ENCODE results near the gene WASF3. TPM values are rescaled to one million over a fixed set of nuclear protein-coding genes. Genes with fewer than 3 reads are reported as not detected.

Gene WASF3
- total RNA-seq, 8 experiments from 2014 or later = 1.4 to 44.2 (median 22.4) TPM

GRCh38 chr13:26685606-26686005 lies 128.1 kb downstream of the WASF3 start:
- WGBS, 10 experiments = 81 to 100% (median 97%) methylated on average over 1 to 21 of the region's 22 CpGs
- H3K4me1 ChIP-seq (replicated peaks in 1 of 2) = no peaks in the 10 kb centered on the region
- H3K4me3 ChIP-seq = no peak overlapping the region
- ATAC-seq (replicated peaks in 6 of 8) = no peak
- no peak overlapping the region for H3K27ac ChIP-seq
- in situ Hi-C loops (cut with MboI; ENCODE audit: low pct_unique_long_range_greater_than_20kb in 2 of 9, low sequenced_read_pairs in 9 of 9, unreplicated experiment in 9 of 9) = loop anchor here in 4 of 9 experiments (25.0 kb wide), 2 partner anchors 198 to 498 kb away; no protein-coding TSS in a partner anchor

GRCh38 chr13:26686285-26686684 lies 128.8 kb downstream of the WASF3 start:
- WGBS, 10 experiments = 100% methylated on average over 1 of the region's 2 CpGs; no CpG with 5 or more reads in 9 of the 10 experiments
- H3K4me1 ChIP-seq (replicated peaks in 1 of 2) = no peaks in the 10 kb centered on the region
- no peak overlapping the region for H3K27ac ChIP-seq
- H3K4me3 ChIP-seq = no peak overlapping the region
- no peak for ATAC-seq (replicated peaks in 6 of 8)
- in situ Hi-C loops (cut with MboI; ENCODE audit: low pct_unique_long_range_greater_than_20kb in 2 of 9, low sequenced_read_pairs in 9 of 9, unreplicated experiment in 9 of 9) = loop anchor here in 4 of 9 experiments (25.0 kb wide), 2 partner anchors 199 to 499 kb away; no protein-coding TSS in a partner anchor

- Histone ChIP-seq H3K4me3 (no peak overlapping the region), H3K27ac (no peak overlapping the region), H3K4me1 (replicated peaks in 1 of 2) (no peaks in the 10 kb centered on the region)
- 60 to 100% (median 90%) methylated on average over 1 to 8 of the region's 8 CpGs; no CpG with 5 or more reads in 1 of the 10 experiments for WGBS, 10 experiments
- no peak for ATAC-seq (replicated peaks in 6 of 8)
- in situ Hi-C loops (cut with MboI; ENCODE audit: low pct_unique_long_range_greater_than_20kb in 2 of 9, low sequenced_read_pairs in 9 of 9, unreplicated experiment in 9 of 9) = loop anchor here in 4 of 9 experiments (25.0 kb wide), 2 partner anchors 201 to 501 kb away; no protein-coding TSS in a partner anchor
Measured at GRCh38 chr13:26688286-26688685, 130.8 kb downstream of the WASF3 start.

GRCh38 chr13:26688980-26689379 lies 131.5 kb downstream of the WASF3 start:
- in situ Hi-C loops (cut with MboI; ENCODE audit: low pct_unique_long_range_greater_than_20kb in 2 of 9, low sequenced_read_pairs in 9 of 9, unreplicated experiment in 9 of 9) = loop anchor here in 4 of 9 experiments (25.0 kb wide), 2 partner anchors 202 to 502 kb away; no protein-coding TSS in a partner anchor
- WGBS, 10 experiments = 36 to 100% (median 80%) methylated on average over 1 to 4 of the region's 4 CpGs; no CpG with 5 or more reads in 1 of the 10 experiments
- H3K27ac ChIP-seq = no peak overlapping the region

GRCh38 chr13:26693749-26694463 lies 136.4 kb downstream of the WASF3 start:
- H3K4me3 ChIP-seq = no peak overlapping the region
- in situ Hi-C loops (cut with MboI; ENCODE audit: low pct_unique_long_range_greater_than_20kb in 2 of 9, low sequenced_read_pairs in 9 of 9, unreplicated experiment in 9 of 9) = loop anchor here in 5 of 9 experiments (10.0 to 25.0 kb wide), 4 partner anchors 207 to 509 kb away; no protein-coding TSS in a partner anchor
- WGBS, 10 experiments = 33 to 96% (median 59%) methylated on average over 1 to 4 of the region's 10 CpGs; no CpG with 5 or more reads in 6 of the 10 experiments
- ATAC-seq (replicated peaks in 6 of 8) = no peak
- no peaks in the 10 kb centered on the region for H3K4me1 ChIP-seq (replicated peaks in 1 of 2)
- no peak overlapping the region for H3K27ac ChIP-seq

More at GRCh38 chr13:26688980-26689379, 131.5 kb downstream of the WASF3 start:
- no peak overlapping the region for H3K4me3 ChIP-seq
- peak in 1 of 8 experiments; percentile 59 for ATAC-seq (replicated peaks in 6 of 8)
- no peaks in the 10 kb centered on the region for H3K4me1 ChIP-seq (replicated peaks in 1 of 2)

GRCh38 chr13:26694609-26695359 lies 137.3 kb downstream of the WASF3 start:
- 60 to 95% (median 80%) methylated on average over 2 to 13 of the region's 19 CpGs; no CpG with 5 or more reads in 6 of the 10 experiments for WGBS, 10 experiments
- in situ Hi-C loops (cut with MboI; ENCODE audit: low pct_unique_long_range_greater_than_20kb in 2 of 9, low sequenced_read_pairs in 9 of 9, unreplicated experiment in 9 of 9) = loop anchor here in 5 of 9 experiments (10.0 to 25.0 kb wide), 4 partner anchors 207 to 510 kb away; no protein-coding TSS in a partner anchor

GRCh38 chr13:26695360-26695705 lies 137.8 kb downstream of the WASF3 start:
- ATAC-seq (replicated peaks in 6 of 8) = peak in 2 of 8 experiments; percentile 24 to 47
- 20 to 93% (median 82%) methylated on average over 1 to 4 of the region's 9 CpGs; no CpG with 5 or more reads in 5 of the 10 experiments for WGBS, 10 experiments
- Histone ChIP-seq H3K4me3 (no peak overlapping the region), H3K27ac (no peak overlapping the region), H3K4me1 (replicated peaks in 1 of 2) (no peaks in the 10 kb centered on the region)
- in situ Hi-C loops (cut with MboI; ENCODE audit: low pct_unique_long_range_greater_than_20kb in 2 of 9, low sequenced_read_pairs in 9 of 9, unreplicated experiment in 9 of 9) = loop anchor here in 5 of 9 experiments (10.0 to 25.0 kb wide), 4 partner anchors 208 to 511 kb away; no protein-coding TSS in a partner anchor

More at GRCh38 chr13:26694609-26695359, 137.3 kb downstream of the WASF3 start:
- H3K4me3 ChIP-seq = no peak overlapping the region
- no peak overlapping the region for H3K27ac ChIP-seq
- no peaks in the 10 kb centered on the region for H3K4me1 ChIP-seq (replicated peaks in 1 of 2)
- ATAC-seq (replicated peaks in 6 of 8) = no peak

GRCh38 chr13:26695891-26696311 lies 138.4 kb downstream of the WASF3 start:
- ATAC-seq (replicated peaks in 6 of 8) = no peak
- Histone ChIP-seq H3K4me1 (replicated peaks in 1 of 2) (no peaks in the 10 kb centered on the region), H3K4me3 (no peak overlapping the region), H3K27ac (no peak overlapping the region)
- in situ Hi-C loops (cut with MboI; ENCODE audit: low pct_unique_long_range_greater_than_20kb in 2 of 9, low sequenced_read_pairs in 9 of 9, unreplicated experiment in 9 of 9) = loop anchor here in 5 of 9 experiments (10.0 to 25.0 kb wide), 4 partner anchors 209 to 511 kb away; no protein-coding TSS in a partner anchor
- 55 to 96% (median 85%) methylated on average over 4 to 6 of the region's 15 CpGs; no CpG with 5 or more reads in 6 of the 10 experiments for WGBS, 10 experiments

GRCh38 chr13:26697069-26697955 lies 139.8 kb downstream of the WASF3 start:
- 81 to 100% (median 93%) methylated on average over 1 to 8 of the region's 21 CpGs; no CpG with 5 or more reads in 3 of the 10 experiments for WGBS, 10 experiments
- ATAC-seq (replicated peaks in 6 of 8) = no peak
- Histone ChIP-seq H3K4me1 (replicated peaks in 1 of 2) (no peaks in the 10 kb centered on the region), H3K27ac (no peak overlapping the region), H3K4me3 (no peak overlapping the region)
- in situ Hi-C loops (cut with MboI; ENCODE audit: low pct_unique_long_range_greater_than_20kb in 2 of 9, low sequenced_read_pairs in 9 of 9, unreplicated experiment in 9 of 9) = loop anchor here in 5 of 9 experiments (10.0 to 25.0 kb wide), 4 partner anchors 210 to 513 kb away; no protein-coding TSS in a partner anchor

GRCh38 chr13:26698392-26699196 lies 141.1 kb downstream of the WASF3 start:
- no peak overlapping the region for H3K4me3 ChIP-seq
- H3K4me1 ChIP-seq (replicated peaks in 1 of 2) = no peaks in the 10 kb centered on the region
- H3K27ac ChIP-seq = no peak overlapping the region
- in situ Hi-C loops (cut with MboI; ENCODE audit: low pct_unique_long_range_greater_than_20kb in 2 of 9, low sequenced_read_pairs in 9 of 9, unreplicated experiment in 9 of 9) = loop anchor here in 5 of 9 experiments (10.0 to 25.0 kb wide), 4 partner anchors 211 to 514 kb away; no protein-coding TSS in a partner anchor
- ATAC-seq (replicated peaks in 6 of 8) = peak; percentile 88 to 95 (median 94)
- 3 to 58% (median 28%) methylated on average over 3 to 21 of the region's 29 CpGs for whole genome bisulfite sequencing, 10 experiments

- WGBS, 10 experiments = 86 to 100% (median 100%) methylated on average over 1 to 2 of the region's 2 CpGs; no CpG with 5 or more reads in 5 of the 10 experiments
- no peak for ATAC-seq (replicated peaks in 6 of 8)
- Histone ChIP-seq H3K27ac (no peak overlapping the region), H3K4me3 (no peak overlapping the region), H3K4me1 (replicated peaks in 1 of 2) (no peaks in the 10 kb centered on the region)
- in situ Hi-C loops (cut with MboI; ENCODE audit: low pct_unique_long_range_greater_than_20kb in 2 of 9, low sequenced_read_pairs in 9 of 9, unreplicated experiment in 9 of 9) = loop anchor here in 5 of 9 experiments (10.0 to 25.0 kb wide), 4 partner anchors 212 to 514 kb away; no protein-coding TSS in a partner anchor
Measured at GRCh38 chr13:26699197-26699490, 141.7 kb downstream of the WASF3 start.
